H1 (cell line): ENCODE measurements around the gene LRRC4C. TPM values are rescaled to one million over a fixed set of nuclear protein-coding genes. Genes with fewer than 3 reads are reported as not detected.
A peak's percentile ranks its signal among the peaks of the same experiment; 100 is the strongest.

ENCODE experiments used
- CTCF ChIA-PET: fragments of 300-600 bp; sonication (Branson Sonifier 250); formaldehyde crosslinking; loops from one replicate; lab custom pipeline; 2021; ENCODE audit not compliant: partially characterized antibody; lab: Charles Lee
- POLR2A ChIA-PET: fragments of 300-600 bp; sonication (Branson Sonifier 250); formaldehyde crosslinking; loops from one replicate; lab custom pipeline; 2021; ENCODE audit warnings: inconsistent platforms; ENCODE audit not compliant: partially characterized antibody; lab: Charles Lee
- DNase-seq, 2 experiments: peaks; one replicate each; pipeline versions ENCODE4 v3.0.0 to v3.0.0-alpha.2; 2010 to 2022; ENCODE audit warnings: low spot score in 2 of 2, low read depth in 1 of 2, mixed read lengths in 1 of 2
- FAIRE-seq: peaks from 2 replicates; lab custom pipeline; 2011; peaks lifted over from hg19 to GRCh38; lab: Jason Lieb, UNC
- H2AFZ ChIP-seq: 2 replicates; pipeline ENCODE4 v1.8.1; 2012; ENCODE audit warnings: low read length, inconsistent platforms
- H2AK5ac ChIP-seq: 2 replicates; pipeline ENCODE4 v1.6.1; 2013; ENCODE audit warnings: low read depth, low read length
- H2BK120ac ChIP-seq: replicated peaks from 2 replicates; pipeline ENCODE3; 2013; ENCODE audit warnings: low read depth, low read length, inconsistent platforms
- H2BK12ac ChIP-seq: 2 replicates; pipeline ENCODE4 v1.6.1; 2013; ENCODE audit warnings: low read depth, low read length
- H2BK15ac ChIP-seq: 2 replicates; pipeline ENCODE4 v1.6.1; 2013; ENCODE audit warnings: low read length
- H2BK20ac ChIP-seq: 2 replicates; pipeline ENCODE4 v1.6.1; 2013; ENCODE audit warnings: low read length
- H2BK5ac ChIP-seq: 2 replicates; pipeline ENCODE4 v1.6.1; 2013; ENCODE audit warnings: low read depth, low read length
- H3K14ac ChIP-seq: 2 replicates; pipeline ENCODE4 v1.6.1; 2013; ENCODE audit warnings: inconsistent platforms; ENCODE audit not compliant: insufficient read length
- H3K18ac ChIP-seq: 2 replicates; pipeline ENCODE4 v1.6.1; 2013; ENCODE audit warnings: low read length; ENCODE audit errors: extremely low read depth
- H3K23ac ChIP-seq: 2 replicates; pipeline ENCODE4 v1.6.1; 2013; ENCODE audit warnings: inconsistent platforms; ENCODE audit not compliant: insufficient read length
- H3K23me2 ChIP-seq: 2 replicates; pipeline ENCODE4 v1.6.1; 2013; ENCODE audit warnings: low read depth, low read length
- H3K27ac ChIP-seq: 2 replicates; pipeline ENCODE4 v1.6.1; 2011; ENCODE audit warnings: low read depth, low read length, inconsistent platforms
- H3K27me3 ChIP-seq, 4 experiments: replicated peaks in 1 of 4; 1 replicate in 1 of 4; 2 replicates in 3 of 4; pipeline versions ENCODE4 v1.6.1 to v1.8.1; 2011 to 2013; ENCODE audit warnings: low read length in 3 of 4, mild to moderate bottlenecking in 3 of 4, inconsistent platforms in 2 of 4, mixed read lengths in 2 of 4, moderate library complexity in 1 of 4; ENCODE audit not compliant: control insufficient read depth in 3 of 4, insufficient read depth in 3 of 4; ENCODE audit errors: extremely low read depth in 1 of 4
- H3K36me3 ChIP-seq, 4 experiments: 2 replicates each; pipeline versions ENCODE4 v1.6.1 to v1.8.1; 2011 to 2013; ENCODE audit warnings: mild to moderate bottlenecking in 4 of 4, low read length in 3 of 4, moderate library complexity in 2 of 4, control low read depth in 1 of 4, inconsistent platforms in 1 of 4; ENCODE audit not compliant: insufficient read depth in 4 of 4, control insufficient read depth in 2 of 4
- H3K4ac ChIP-seq: replicated peaks from 2 replicates; pipeline ENCODE3; 2013; ENCODE audit warnings: low read length, low read depth, mixed read lengths, inconsistent platforms; ENCODE audit not compliant: insufficient read length
- H3K4me1 ChIP-seq, 4 experiments: replicated peaks in 1 of 4; 1 replicate in 1 of 4; 2 replicates in 3 of 4; pipeline versions ENCODE4 v1.6.1 to v1.8.1; 2011 to 2013; ENCODE audit warnings: low read length in 3 of 4, inconsistent platforms in 2 of 4, mixed read lengths in 1 of 4; ENCODE audit not compliant: insufficient read depth in 4 of 4, control insufficient read depth in 3 of 4
- H3K4me2 ChIP-seq, 2 experiments: 2 replicates each; pipeline versions ENCODE4 v1.6.1 to v1.8.1; 2011 to 2013; ENCODE audit warnings: low read depth in 2 of 2, low read length in 2 of 2, control low read depth in 1 of 2, inconsistent platforms in 1 of 2, mild to moderate bottlenecking in 1 of 2; ENCODE audit not compliant: insufficient read depth in 1 of 2
- H3K4me3 ChIP-seq, 4 experiments: fragments of 200-600, 300-600 bp in 1 of 4; sonication (generic), shearing (Covaris generic), sonication (Bioruptor Twin) in 1 of 4; 2 replicates each; pipeline versions ENCODE4 v1.5.1 to v1.8.1; 2011 to 2016; ENCODE audit warnings: low read length in 4 of 4, low read depth in 3 of 4, control low read depth in 2 of 4, inconsistent platforms in 2 of 4, mild to moderate bottlenecking in 2 of 4, mixed read lengths in 1 of 4, moderate library complexity in 1 of 4; ENCODE audit not compliant: insufficient read depth in 2 of 4; ENCODE audit errors: extremely low read depth in 1 of 4
- H3K56ac ChIP-seq: replicated peaks from 2 replicates; pipeline ENCODE3; 2013; ENCODE audit warnings: low read depth, mild to moderate bottlenecking, mixed read lengths, low read length, inconsistent platforms; ENCODE audit not compliant: insufficient read length
- H3K79me1 ChIP-seq: 2 replicates; pipeline ENCODE4 v1.6.1; 2013; ENCODE audit warnings: low read depth, low read length, control low read depth
- H3K79me2 ChIP-seq, 2 experiments: 2 replicates each; pipeline versions ENCODE4 v1.6.1 to v1.8.1; 2012 to 2013; ENCODE audit warnings: low read length in 2 of 2, mild to moderate bottlenecking in 2 of 2, inconsistent platforms in 1 of 2; ENCODE audit not compliant: insufficient read depth in 2 of 2, control insufficient read depth in 1 of 2
- H3K9ac ChIP-seq, 4 experiments: replicated peaks in 1 of 4; 1 replicate in 1 of 4; 2 replicates in 3 of 4; pipeline versions ENCODE4 v1.6.1 to v1.8.1; 2011 to 2013; ENCODE audit warnings: low read depth in 3 of 4, low read length in 3 of 4, control low read depth in 2 of 4, mild to moderate bottlenecking in 2 of 4, moderate library complexity in 2 of 4, inconsistent platforms in 1 of 4; ENCODE audit errors: extremely low read depth in 1 of 4
- H3K9me3 ChIP-seq, 2 experiments: 2 replicates each; pipeline versions ENCODE4 v1.6.1 to v1.8.1; 2012 to 2013; ENCODE audit warnings: mild to moderate bottlenecking in 2 of 2, moderate library complexity in 2 of 2, control low read depth in 1 of 2, inconsistent platforms in 1 of 2, low read depth in 1 of 2, low read length in 1 of 2, mixed read lengths in 1 of 2; ENCODE audit not compliant: insufficient read depth in 2 of 2
- H4K20me1 ChIP-seq, 2 experiments: replicated peaks in 1 of 2; 2 replicates each; pipeline versions ENCODE3 to v1.8.1; 2011 to 2013; ENCODE audit warnings: inconsistent platforms in 2 of 2, low read length in 2 of 2, mild to moderate bottlenecking in 1 of 2; ENCODE audit not compliant: insufficient read depth in 2 of 2, control insufficient read depth in 1 of 2
- H4K5ac ChIP-seq: 2 replicates; pipeline ENCODE4 v1.6.1; 2013; ENCODE audit warnings: low read length, low read depth, mixed read lengths, inconsistent platforms; ENCODE audit not compliant: insufficient read length
- H4K8ac ChIP-seq: 2 replicates; pipeline ENCODE4 v1.8.0; 2013; ENCODE audit warnings: mild to moderate bottlenecking, moderate library complexity, low read length, inconsistent platforms; ENCODE audit not compliant: insufficient read depth; ENCODE audit errors: extremely low read depth
- H4K91ac ChIP-seq: replicated peaks from 2 replicates; pipeline ENCODE3; 2013; ENCODE audit warnings: low read length, mixed read lengths, inconsistent platforms; ENCODE audit not compliant: insufficient read length
- CTBP2 ChIP-seq: IDR thresholded peaks from 2 replicates; pipeline ENCODE4 v1.7.0; 2011; ENCODE audit warnings: borderline replicate concordance, mild to moderate bottlenecking, moderate library complexity, mixed read lengths, low read length; ENCODE audit not compliant: insufficient read depth, insufficient read length
- JUN ChIP-seq: IDR thresholded peaks from 2 replicates; pipeline ENCODE4 v1.6.1; 2011; ENCODE audit warnings: low read depth, mild to moderate bottlenecking, improper control_type of control experiment, low read length
- RXRA ChIP-seq: IDR thresholded peaks from 2 replicates; pipeline ENCODE4 v1.6.1; 2011; ENCODE audit warnings: low read depth, mild to moderate bottlenecking, low read length, moderate library complexity; ENCODE audit not compliant: insufficient read depth
- SIRT6 ChIP-seq: IDR thresholded peaks from one replicate; pipeline ENCODE4 v1.7.1; 2012; ENCODE audit warnings: low read length, inconsistent platforms
- TBP ChIP-seq: IDR thresholded peaks from 2 replicates; pipeline ENCODE4 v1.6.1; 2011; ENCODE audit warnings: low read depth, low read length, improper control_type of control experiment
- WGBS, 2 experiments: shearing (Covaris generic) in 1 of 2; methylation state at CpG; one replicate each; pipeline versions ENCODE4 v1.1.6 to v1.1.7; 2013 to 2015; ENCODE audit warnings: low lambda C conversion rate in 2 of 2, mixed read lengths in 2 of 2, inconsistent platforms in 1 of 2, low coverage in 1 of 2, missing lambda C conversion rate in 1 of 2; ENCODE audit not compliant: insufficient replicate concordance in 2 of 2, insufficient coverage in 1 of 2, insufficient read length in 1 of 2; ENCODE audit errors: extremely low coverage in 1 of 2, missing lambda C conversion rate in 1 of 2; 5-methylcytosine and 5-hydroxymethylcytosine counted together
- polyA plus RNA-seq, 7 experiments: library from polyadenylated mRNA; depleted of rRNA in 3 of 7; stranded (reverse) in 5 of 7; unstranded in 2 of 7; fragments of >200 nt in 5 of 7; fragments of 200-250 nt in 2 of 7; gene quantifications; 1 replicate in 5 of 7; 2 replicates in 1 of 7; 4 replicates in 1 of 7; pipeline versions ENCODE4 v1.2.1 to v1.2.3, GENCODE V29; 2011 to 2013; ENCODE audit warnings: missing spikeins in 2 of 7, mixed read lengths in 2 of 7
- total RNA-seq: library from RNA; stranded (reverse); fragmentation: NEBNext Ultra II Directional; extraction: Animal tissue kit (Norgen Biotek cat#: 25700); gene quantifications from 2 replicates; pipeline ENCODE4 v1.2.1, GENCODE V29; 2021
- TF ChIP-seq, protein P1 (sequence below): IDR thresholded peaks from 2 replicates; pipeline ENCODE4 v1.6.1; 2012; ENCODE audit warnings: inconsistent platforms

Gene LRRC4C
- total and polyA plus RNA-seq, 2 of the 8 experiments (the other 6 are each of a cell fraction or from before 2014, with no cell fraction given), result 0.23 to 2.2 TPM

DNA sequence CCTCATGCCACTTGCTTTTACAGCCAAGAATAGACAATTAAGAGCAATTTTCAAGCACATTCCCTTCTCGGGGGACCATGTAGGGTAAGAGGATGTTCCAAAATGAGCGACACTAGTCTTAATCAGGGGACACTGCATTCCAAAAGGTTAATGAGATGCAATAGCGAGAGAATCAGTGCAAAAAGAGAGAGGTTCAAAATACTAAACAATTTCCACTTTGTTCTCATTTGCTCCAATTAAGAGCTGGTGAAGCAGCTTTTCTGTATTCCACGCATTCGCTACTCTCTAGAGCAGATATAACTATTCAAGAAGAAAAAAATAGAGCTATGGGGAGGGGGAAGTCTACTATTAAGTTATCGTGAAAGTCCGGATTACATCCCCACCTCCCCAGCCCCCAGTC lies 811 bp downstream of the LRRC4C start:
- H2BK15ac ChIP-seq, result no peak overlapping the region
- H3K79me2 ChIP-seq, result no peaks in the 10 kb centered on the region
- H3K9ac ChIP-seq, result no peak overlapping the region
- H2AFZ ChIP-seq, result peak overlapping the region; percentile 82; the same call in 1 of the 2 replicates
- POLR2A ChIA-PET, result no interaction called here
- no peaks in the 10 kb centered on the region for H3K79me1 ChIP-seq
- CTCF ChIA-PET, result interaction anchor here (0.6 to 3.4 kb wide), 6 partner anchors 10 to 1836 kb away, joined by 3 to 11 read pairs (median 4); no protein-coding TSS in a partner anchor
- peak overlapping the region in 2 of 4 experiments; percentile 27 to 47; a peak in 3 of 8 replicates for H3K4me3 ChIP-seq
- WGBS, 2 experiments, result 38% methylated on average over 7 of the region's 7 CpGs; no CpG with 5 or more reads in 1 of the 2 experiments
- H3K9me3 ChIP-seq, result no peaks in the 10 kb centered on the region
- H3K4me1 ChIP-seq, result peaks cover 2 to 27% (median 11%) of the 10 kb centered on the region in 4 experiments; a peak in 6 of 7 replicates
- no peak overlapping the region for H4K91ac ChIP-seq
- H3K27me3 ChIP-seq, result no peaks in the 10 kb centered on the region
- no peaks in the 10 kb centered on the region for H3K36me3 ChIP-seq
- H2BK120ac ChIP-seq, result no peak overlapping the region
- no peak overlapping the region for H3K56ac ChIP-seq
- DNase-seq, result no peak
- H2AK5ac ChIP-seq, result no peak overlapping the region
- no peak overlapping the region for H3K27ac ChIP-seq
- H3K4ac ChIP-seq, result no peak overlapping the region
- H4K20me1 ChIP-seq, result no peaks in the 10 kb centered on the region
- H3K4me2 ChIP-seq, result peak overlapping the region; percentile 55 to 81
- H3K18ac ChIP-seq, result no peak overlapping the region
- no peak overlapping the region for H4K8ac ChIP-seq
- H4K5ac ChIP-seq, result no peak overlapping the region
- no peak for FAIRE-seq
- no peak overlapping the region for H3K23ac ChIP-seq
- no peak overlapping the region for H2BK12ac ChIP-seq
- no peak overlapping the region for H3K14ac ChIP-seq
- no peak overlapping the region for H2BK5ac ChIP-seq
- H2BK20ac ChIP-seq, result no peak overlapping the region
- no peaks in the 10 kb centered on the region; the same call in 1 of the 2 replicates for H3K23me2 ChIP-seq
- TF ChIP-seq, protein P1, sequence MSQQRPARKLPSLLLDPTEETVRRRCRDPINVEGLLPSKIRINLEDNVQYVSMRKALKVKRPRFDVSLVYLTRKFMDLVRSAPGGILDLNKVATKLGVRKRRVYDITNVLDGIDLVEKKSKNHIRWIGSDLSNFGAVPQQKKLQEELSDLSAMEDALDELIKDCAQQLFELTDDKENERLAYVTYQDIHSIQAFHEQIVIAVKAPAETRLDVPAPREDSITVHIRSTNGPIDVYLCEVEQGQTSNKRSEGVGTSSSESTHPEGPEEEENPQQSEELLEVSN, result no peak
- TF ChIP-seq SIRT6 (no peak), CTBP2 (no peak), RXRA (no peak), JUN (no peak), TBP (no peak)
